CD14-positive monocyte (primary cell): ENCODE data around the gene TNFRSF9. TPM values are rescaled to one million over a fixed set of nuclear protein-coding genes. Genes with fewer than 3 reads are reported as not detected.

Experiments used
- DNase-seq, 3 donors: peaks; one replicate each; pipeline ENCODE4 v3.0.0-alpha.2; 2011 to 2022
- H2AFZ ChIP-seq: 2 replicates; pipeline ENCODE4 v1.6.0; 2012; ENCODE audit warnings: mild to moderate bottlenecking, low read depth, low read length, inconsistent platforms; ENCODE audit not compliant: insufficient read depth, poor library complexity, severe bottlenecking
- H3K27ac ChIP-seq, 2 donors: 1 replicate in 1 of 2; 2 replicates in 1 of 2; pipeline ENCODE4 v1.5.1; 2012 to 2013; ENCODE audit warnings: low read length in 2 of 2, control low read depth in 1 of 2, inconsistent platforms in 1 of 2, low read depth in 1 of 2, mild to moderate bottlenecking in 1 of 2
- H3K27me3 ChIP-seq, 2 donors: one replicate each; pipeline versions ENCODE4 v1.6.0 to v1.6.1; 2011 to 2013; ENCODE audit warnings: low read length in 2 of 2; ENCODE audit not compliant: control insufficient read depth in 2 of 2, insufficient read depth in 2 of 2
- H3K36me3 ChIP-seq, 2 donors: replicated peaks in 1 of 2; 1 replicate in 1 of 2; 2 replicates in 1 of 2; pipeline versions ENCODE4 v1.5.1 to v1.6.1; 2012 to 2013; ENCODE audit warnings: low read length in 2 of 2, control low read depth in 1 of 2, inconsistent platforms in 1 of 2, mild to moderate bottlenecking in 1 of 2; ENCODE audit not compliant: insufficient read depth in 2 of 2, control insufficient read depth in 1 of 2
- H3K4me1 ChIP-seq, 2 donors: 1 replicate in 1 of 2; 2 replicates in 1 of 2; pipeline versions ENCODE4 v1.5.1 to v1.6.1; 2012 to 2013; ENCODE audit warnings: low read length in 2 of 2, control low read depth in 1 of 2, inconsistent platforms in 1 of 2, mild to moderate bottlenecking in 1 of 2, moderate library complexity in 1 of 2; ENCODE audit not compliant: insufficient read depth in 2 of 2, control insufficient read depth in 1 of 2
- H3K4me2 ChIP-seq: replicated peaks from 2 replicates; pipeline ENCODE3; 2012; ENCODE audit warnings: low read length, moderate library complexity, mild to moderate bottlenecking; ENCODE audit not compliant: poor library complexity, severe bottlenecking; ENCODE audit errors: extremely low read depth
- H3K4me3 ChIP-seq, 3 experiments: fragments of 200-600 bp in 1 of 3; sonication (generic) in 1 of 3; replicated peaks in 1 of 3; 1 replicate in 2 of 3; 2 replicates in 1 of 3; pipeline ENCODE4 v1.5.1; 2011 to 2013; ENCODE audit warnings: low read length in 3 of 3, mild to moderate bottlenecking in 3 of 3, control low read depth in 2 of 3, low read depth in 2 of 3, inconsistent platforms in 1 of 3, moderate library complexity in 1 of 3
- H3K79me2 ChIP-seq: 2 replicates; pipeline ENCODE4 v1.6.0; 2012; ENCODE audit warnings: mild to moderate bottlenecking, control low read depth, inconsistent platforms, low read length, moderate library complexity; ENCODE audit not compliant: insufficient read depth
- H3K9ac ChIP-seq: 2 replicates; pipeline ENCODE4 v1.6.0; 2017; ENCODE audit warnings: low read length, mild to moderate bottlenecking; ENCODE audit not compliant: insufficient read depth, poor library complexity, severe bottlenecking
- H3K9me3 ChIP-seq, 2 donors: replicated peaks in 1 of 2; 1 replicate in 1 of 2; 2 replicates in 1 of 2; pipeline versions ENCODE4 v1.5.1 to v1.6.1; 2012 to 2013; ENCODE audit warnings: low read length in 2 of 2, control low read depth in 1 of 2; ENCODE audit not compliant: control insufficient read depth in 1 of 2, insufficient read depth in 1 of 2
- H4K20me1 ChIP-seq: 2 replicates; pipeline ENCODE4 v1.6.0; 2012; ENCODE audit warnings: mild to moderate bottlenecking, low read length, control low read depth, moderate library complexity; ENCODE audit not compliant: insufficient read depth
- H3K27ac Mint-ChIP-seq, 7 donors: one replicate each; pipeline ENCODE4 v1.8.0; 2020; ENCODE audit warnings: mild to moderate bottlenecking in 7 of 7, mixed read lengths in 7 of 7, moderate library complexity in 6 of 7, inconsistent platforms in 2 of 7
- H3K27me3 Mint-ChIP-seq, 3 donors: one replicate each; pipeline ENCODE4 v1.8.0; 2021 to 2022; ENCODE audit warnings: low read depth in 3 of 3, mild to moderate bottlenecking in 3 of 3, mixed read lengths in 3 of 3, moderate library complexity in 3 of 3, inconsistent platforms in 1 of 3
- H3K36me3 Mint-ChIP-seq, 2 donors: one replicate each; pipeline ENCODE4 v1.8.0; 2020; ENCODE audit warnings: mixed read lengths in 2 of 2, inconsistent platforms in 1 of 2, mild to moderate bottlenecking in 1 of 2
- H3K4me1 Mint-ChIP-seq: one replicate; pipeline ENCODE4 v1.8.0; 2020; ENCODE audit warnings: mild to moderate bottlenecking, mixed read lengths
- H3K4me3 Mint-ChIP-seq, 2 donors: one replicate each; pipeline ENCODE4 v1.8.0; 2020; ENCODE audit warnings: mild to moderate bottlenecking in 2 of 2, mixed read lengths in 2 of 2, moderate library complexity in 1 of 2
- H3K9me3 Mint-ChIP-seq, 7 donors: one replicate each; pipeline ENCODE4 v1.8.0; 2020 to 2022; ENCODE audit warnings: mixed read lengths in 7 of 7, mild to moderate bottlenecking in 6 of 7, moderate library complexity in 6 of 7, inconsistent platforms in 2 of 7
- CTCF ChIP-seq: fragments of 200-600 bp; IDR thresholded peaks from one replicate; pipeline ENCODE4 v1.8.0; 2022; ENCODE audit warnings: antibody characterized with exemption, mild to moderate bottlenecking
- WGBS: methylation state at CpG from one replicate; pipeline ENCODE4 v1.1.5; 2013; ENCODE audit warnings: missing lambda C conversion rate; ENCODE audit not compliant: insufficient coverage; 5-methylcytosine and 5-hydroxymethylcytosine counted together
- intact Hi-C, 2 donors: fragments of 100-400 bp; cut with micrococcal nuclease; formaldehyde crosslinking; loops; one replicate each; pipeline versions ENCODE4 v1.15.0 to v1.15.1; 2023
- polyA plus RNA-seq, 3 donors: library from polyadenylated mRNA; depleted of rRNA in 1 of 3; unstranded in 2 of 3; stranded (reverse) in 1 of 3; fragments of 300-500 nt in 2 of 3; fragments of >200 nt in 1 of 3; fragmentation: Illumina TruSeq in 2 of 3; gene quantifications; 1 replicate in 2 of 3; 2 replicates in 1 of 3; pipeline ENCODE4 v1.2.3, GENCODE V29; 2012 to 2021

Gene TNFRSF9
- polyA plus RNA-seq, 3 donors = 1.1 to 2.6 (median 2.6) TPM

- intact Hi-C loops = loop anchor here in 1 of 2 donors (10.0 kb wide), 1 partner anchor 227 kb away; no protein-coding TSS in a partner anchor
- Histone ChIP-seq H3K27me3 (peaks cover 0 to 2% of the 10 kb centered on the region in 2 donors), H3K79me2 (no peaks in the 10 kb centered on the region), H3K27ac (no peak overlapping the region), H3K9me3 (no peaks in the 10 kb centered on the region), H3K4me3 (no peak overlapping the region), H3K9ac (no peak overlapping the region), H2AFZ (no peak overlapping the region), H3K36me3 (no peaks in the 10 kb centered on the region), H4K20me1 (no peaks in the 10 kb centered on the region), H3K4me2 (no peak overlapping the region), H3K4me1 (peaks cover 1 to 2% of the 10 kb centered on the region in 2 donors)
- Mint-ChIP-seq H3K36me3 (no peaks in the 10 kb centered on the region), H3K9me3 (peaks cover 0 to 4% (median 2%) of the 10 kb centered on the region in 7 donors), H3K27me3 (peaks cover 7 to 12% (median 10%) of the 10 kb centered on the region in 3 donors), H3K4me1 (peaks cover 3% of the 10 kb centered on the region), H3K4me3 (no peak overlapping the region), H3K27ac (no peak overlapping the region)
- TF ChIP-seq CTCF = no peak
- no peak for DNase-seq
- WGBS = 27% methylated on average over 5 of the region's 9 CpGs
Measured at GRCh38 chr1:7891804-7892203, 48.8 kb downstream of the TNFRSF9 start.

- 100% methylated on average over 2 of the region's 2 CpGs for WGBS
- TF ChIP-seq CTCF = no peak
- peaks cover 0 to 4% (median 2%) of the 10 kb centered on the region in 7 donors for H3K9me3 Mint-ChIP-seq
Measured at GRCh38 chr1:7890853-7891252, 49.8 kb downstream of the TNFRSF9 start.

More at GRCh38 chr1:7890853-7891252, 49.8 kb downstream of the TNFRSF9 start:
- intact Hi-C loops = loop anchor here in 1 of 2 donors (10.0 kb wide), 1 partner anchor 226 kb away; no protein-coding TSS in a partner anchor
- H4K20me1 ChIP-seq = no peaks in the 10 kb centered on the region
- no peak overlapping the region for H3K9ac ChIP-seq
- H3K4me1 ChIP-seq = peaks cover 11% of the 10 kb centered on the region in 2 donors
- Mint-ChIP-seq H3K4me1 (peaks cover 12% of the 10 kb centered on the region), H3K36me3 (no peaks in the 10 kb centered on the region), H3K27ac (no peak overlapping the region), H3K4me3 (no peak overlapping the region), H3K27me3 (peaks cover 7 to 12% (median 11%) of the 10 kb centered on the region in 3 donors)
- H3K79me2 ChIP-seq = no peaks in the 10 kb centered on the region
- H3K36me3 ChIP-seq = no peaks in the 10 kb centered on the region
- no peaks in the 10 kb centered on the region for H3K9me3 ChIP-seq
- no peak overlapping the region for H3K27ac ChIP-seq
- H3K4me3 ChIP-seq = no peak overlapping the region
- peaks cover 0 to 2% of the 10 kb centered on the region in 2 donors for H3K27me3 ChIP-seq
- no peak for DNase-seq
- no peak overlapping the region for H2AFZ ChIP-seq
- no peak overlapping the region for H3K4me2 ChIP-seq
